Mesodermal cell (in vitro differentiated cells): ENCODE measurements around the gene RASA3.
"Not testable (repeated sequence)": the region's sequence is repeated elsewhere in the genome, so short reads cannot be mapped to it uniquely, and the experiment has no call there.

Experiments
- H3K27ac ChIP-seq: 2 replicates; pipeline ENCODE4 v1.7.0; 2013; ENCODE audit warnings: mild to moderate bottlenecking, low read depth, low read length, moderate library complexity; ENCODE audit not compliant: severe bottlenecking
- H3K36me3 ChIP-seq: 2 replicates; pipeline ENCODE4 v1.7.1; 2013; ENCODE audit warnings: mild to moderate bottlenecking, low read length, moderate library complexity; ENCODE audit not compliant: control insufficient read depth, insufficient read depth
- H3K4me1 ChIP-seq: one replicate; pipeline ENCODE4 v1.7.1; 2013; ENCODE audit warnings: mild to moderate bottlenecking, low read length; ENCODE audit not compliant: insufficient read depth, control insufficient read depth, poor library complexity, severe bottlenecking
- H3K4me3 ChIP-seq: 2 replicates; pipeline ENCODE4 v1.7.0; 2013; ENCODE audit warnings: low read length, control low read depth, mild to moderate bottlenecking; ENCODE audit not compliant: insufficient read depth, poor library complexity, severe bottlenecking; ENCODE audit errors: extremely low read depth
- H3K9me3 ChIP-seq: 2 replicates; pipeline ENCODE4 v1.7.1; 2013; ENCODE audit warnings: mild to moderate bottlenecking, low read length, moderate library complexity; ENCODE audit not compliant: control insufficient read depth
- WGBS, 2 experiments: methylation state at CpG; one replicate each; pipeline ENCODE4 v1.1.5; 2013; ENCODE audit warnings: missing lambda C conversion rate in 2 of 2; ENCODE audit not compliant: insufficient coverage in 2 of 2; 5-methylcytosine and 5-hydroxymethylcytosine counted together

Gene RASA3

GRCh38 chr13:114103801-114104654 is 28.4 kb downstream of the RASA3 start:
- Histone ChIP-seq H3K4me1 (peaks cover 40% of the 10 kb centered on the region), H3K36me3 (peaks cover 22% of the 10 kb centered on the region), H3K9me3 (no peaks in the 10 kb centered on the region), H3K27ac (no peak overlapping the region), H3K4me3 (no peak overlapping the region)
- 95 to 97% methylated on average over 14 to 48 of the region's 62 CpGs for WGBS, 2 experiments

GRCh38 chr13:114103289-114103621 is 29.2 kb downstream of the RASA3 start:
- not testable (repeated sequence) for H3K4me3 ChIP-seq, H3K27ac ChIP-seq, H3K9me3 ChIP-seq
- 96 to 100% methylated on average over 8 to 9 of the region's 20 CpGs for WGBS, 2 experiments
- Histone ChIP-seq H3K36me3 (peaks cover 16% of the 10 kb centered on the region), H3K4me1 (peaks cover 40% of the 10 kb centered on the region)

GRCh38 chr13:114102521-114103288 is 29.7 kb downstream of the RASA3 start:
- no peak overlapping the region for H3K4me3 ChIP-seq
- H3K27ac ChIP-seq: peak overlapping the region; percentile 10
- no peaks in the 10 kb centered on the region for H3K9me3 ChIP-seq
- H3K4me1 ChIP-seq: peaks cover 39% of the 10 kb centered on the region
- 90 to 94% methylated on average over 26 to 28 of the region's 29 CpGs for WGBS, 2 experiments
- H3K36me3 ChIP-seq: peaks cover 16% of the 10 kb centered on the region

GRCh38 chr13:114102131-114102520 is 30.3 kb downstream of the RASA3 start:
- peaks cover 17% of the 10 kb centered on the region for H3K36me3 ChIP-seq
- no peak overlapping the region for H3K27ac ChIP-seq
- no peak overlapping the region for H3K4me3 ChIP-seq
- H3K9me3 ChIP-seq: no peaks in the 10 kb centered on the region
- H3K4me1 ChIP-seq: peaks cover 36% of the 10 kb centered on the region
- WGBS, 2 experiments: 92 to 99% methylated on average over 15 to 18 of the region's 18 CpGs

GRCh38 chr13:114101358-114102130 is 30.9 kb downstream of the RASA3 start:
- H3K27ac ChIP-seq: peak overlapping the region; percentile 67
- WGBS, 2 experiments: 92 to 94% methylated on average over 27 of the region's 27 CpGs

GRCh38 chr13:114100446-114101357 is 31.7 kb downstream of the RASA3 start:
- Histone ChIP-seq H3K27ac (peak overlapping the region; percentile 67), H3K9me3 (no peaks in the 10 kb centered on the region), H3K36me3 (peaks cover 9% of the 10 kb centered on the region), H3K4me3 (no peak overlapping the region), H3K4me1 (peaks cover 32% of the 10 kb centered on the region)
- 84 to 89% methylated on average over 21 to 25 of the region's 29 CpGs for WGBS, 2 experiments

More at GRCh38 chr13:114101358-114102130, 30.9 kb downstream of the RASA3 start:
- Histone ChIP-seq H3K36me3 (peaks cover 13% of the 10 kb centered on the region), H3K9me3 (no peaks in the 10 kb centered on the region), H3K4me1 (peaks cover 36% of the 10 kb centered on the region), H3K4me3 (no peak overlapping the region)

- Histone ChIP-seq H3K4me3 (no peak overlapping the region), H3K27ac (peak overlapping the region; percentile 67), H3K36me3 (peaks cover 12% of the 10 kb centered on the region), H3K4me1 (peaks cover 32% of the 10 kb centered on the region), H3K9me3 (no peaks in the 10 kb centered on the region)
- 71 to 81% methylated on average over 16 to 20 of the region's 25 CpGs for WGBS, 2 experiments
These were observed 32.4 kb downstream of the RASA3 start for GRCh38 chr13:114099918-114100445.

GRCh38 chr13:114099191-114099590 is 33.2 kb downstream of the RASA3 start:
- Histone ChIP-seq H3K4me1 (peaks cover 32% of the 10 kb centered on the region), H3K27ac (peak overlapping the region; percentile 53), H3K9me3 (no peaks in the 10 kb centered on the region), H3K36me3 (peaks cover 12% of the 10 kb centered on the region), H3K4me3 (no peak overlapping the region)
- 46 to 53% methylated on average over 5 to 8 of the region's 15 CpGs for WGBS, 2 experiments

- peaks cover 12% of the 10 kb centered on the region for H3K36me3 ChIP-seq
- not testable (repeated sequence) for H3K9me3 ChIP-seq, H3K4me3 ChIP-seq
- H3K27ac ChIP-seq: peak overlapping the region; percentile 49
- 96 to 100% methylated on average over 1 to 4 of the region's 14 CpGs for WGBS, 2 experiments
- peaks cover 32% of the 10 kb centered on the region for H3K4me1 ChIP-seq
These were observed 33.8 kb downstream of the RASA3 start for GRCh38 chr13:114098689-114099056.
